ENCODE measurements around the gene BMP7. TPM values are rescaled to one million over a fixed set of nuclear protein-coding genes. Genes with fewer than 3 reads are reported as not detected.

Gene BMP7
- total and polyA plus RNA-seq, 11 donors, result 0.72 to 12.3 (median 3.7) TPM

- Histone ChIP-seq H3K36me3 (no peaks in the 10 kb centered on the region), H3K4me1 (peaks cover 0 to 3% (median under 1%) of the 10 kb centered on the region in 12 donors), H3K27ac (no peak overlapping the region), H3K4me3 (no peak overlapping the region), H3K27me3 (no peaks in the 10 kb centered on the region), H3K9me3 (no peaks in the 10 kb centered on the region)
- DNase-seq, result no peak
- TF ChIP-seq CTCF (IDR thresholded peaks at IDR 0.05) (no peak), POLR2A (IDR thresholded peaks at IDR 0.05) (no peak)
- 74 to 86% (median 80%) methylated on average over 9 of the region's 9 CpGs for WGBS, 4 donors
- ATAC-seq, result no peak
- intact Hi-C loops (cut with DNase I), result no loop called here
These were observed 48.6 kb downstream of the BMP7 start for GRCh38 chr20:57217802-57218201.

DNA sequence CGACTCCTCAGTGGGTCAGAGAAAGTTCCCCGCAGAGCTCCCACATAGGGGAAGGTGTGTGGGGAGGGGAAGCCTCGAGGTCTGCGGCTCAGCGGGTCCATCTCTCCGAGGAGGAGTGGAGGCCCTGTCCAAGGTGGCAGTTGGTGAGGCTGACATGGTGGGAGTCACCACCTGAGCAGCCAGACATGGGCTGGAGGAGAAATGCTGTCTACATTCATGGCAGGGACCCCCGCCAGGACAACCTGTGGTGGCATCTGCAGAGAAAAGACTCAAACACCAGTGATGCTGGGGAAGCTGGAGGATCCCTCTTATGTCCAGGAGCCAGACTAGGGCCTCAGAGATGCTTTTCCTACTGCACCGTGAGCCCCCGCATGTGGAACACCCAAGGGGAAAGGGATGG lies 49.8 kb downstream of the BMP7 start:
- 65 to 79% (median 69%) methylated on average over 9 of the region's 9 CpGs for WGBS, 4 donors
- no peaks in the 10 kb centered on the region for H3K27me3 ChIP-seq
- DNase-seq (no peak), ATAC-seq (no peak)
- intact Hi-C loops (cut with DNase I), result no loop called here
- H3K9me3 ChIP-seq, result no peaks in the 10 kb centered on the region
- H3K4me1 ChIP-seq, result peaks cover 0 to 14% (median 7%) of the 10 kb centered on the region in 12 donors
- TF ChIP-seq POLR2A (IDR thresholded peaks at IDR 0.05) (no peak), CTCF (IDR thresholded peaks at IDR 0.05) (no peak)
- no peak overlapping the region for H3K27ac ChIP-seq
- H3K36me3 ChIP-seq, result no peaks in the 10 kb centered on the region
- H3K4me3 ChIP-seq, result no peak overlapping the region

DNA sequence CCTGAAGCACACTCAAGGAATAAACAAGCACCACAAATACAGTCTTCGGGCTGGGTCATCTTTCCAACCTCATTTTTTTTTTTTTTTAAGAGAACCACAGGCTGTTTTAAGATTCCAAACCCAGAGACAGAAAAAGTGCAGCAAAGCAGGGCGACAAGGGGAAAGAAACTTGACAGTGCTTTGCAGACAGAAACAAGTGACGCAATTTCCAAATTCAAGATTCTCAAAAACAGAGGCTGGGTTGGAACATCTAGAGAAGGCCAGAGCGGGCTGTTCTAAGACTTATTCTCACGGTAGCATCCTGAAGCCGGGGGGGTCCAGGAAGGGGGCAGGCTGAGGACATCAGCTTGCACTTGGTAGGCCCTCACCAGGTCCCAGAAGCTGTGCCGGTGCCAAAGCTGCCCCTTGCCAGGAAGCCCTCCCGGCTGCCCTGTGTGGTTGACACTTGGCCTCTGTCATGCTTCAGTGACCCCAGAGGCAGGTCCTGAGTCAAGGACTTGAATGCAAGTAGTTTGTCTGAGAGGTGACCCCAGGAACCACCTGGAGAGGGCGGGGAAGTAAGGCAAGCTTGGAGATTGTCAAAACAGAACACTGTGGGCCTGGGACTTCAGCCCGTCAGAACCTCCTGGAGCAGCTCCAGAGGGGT lies 50.5 kb downstream of the BMP7 start:
- Histone ChIP-seq H3K4me1 (peaks cover 0 to 14% (median 7%) of the 10 kb centered on the region in 12 donors), H3K27ac (no peak overlapping the region), H3K9me3 (no peaks in the 10 kb centered on the region), H3K4me3 (no peak overlapping the region), H3K27me3 (no peaks in the 10 kb centered on the region), H3K36me3 (no peaks in the 10 kb centered on the region)
- TF ChIP-seq POLR2A (IDR thresholded peaks at IDR 0.05), result no peak
- no peak for ATAC-seq
- WGBS, 4 donors, result 81 to 85% (median 83%) methylated on average over 8 to 10 of the region's 10 CpGs
- intact Hi-C loops (cut with DNase I), result no loop called here
- DNase-seq, result no peak

DNA sequence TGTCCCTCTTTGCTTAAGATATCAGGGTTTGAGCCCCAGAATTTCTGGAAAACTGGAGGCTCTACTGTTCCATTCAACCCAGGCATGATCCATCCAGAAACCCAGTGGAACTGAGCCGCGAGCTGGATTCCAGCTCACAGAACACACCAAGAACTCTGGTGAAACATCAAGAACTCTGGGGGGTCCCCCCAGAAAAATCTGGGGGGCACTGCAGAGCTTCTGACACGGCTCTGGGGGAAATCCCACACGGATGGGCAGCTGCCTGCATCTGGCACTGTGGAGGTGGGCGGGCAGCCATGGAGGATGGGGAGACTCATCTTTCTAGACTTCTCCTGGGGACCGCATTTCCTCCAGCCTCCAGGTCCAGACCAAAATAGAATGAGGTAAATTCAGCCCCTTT lies 51.0 kb downstream of the BMP7 start:
- peaks cover 0 to 14% (median 7%) of the 10 kb centered on the region in 12 donors for H3K4me1 ChIP-seq
- no peaks in the 10 kb centered on the region for H3K9me3 ChIP-seq
- DNase-seq, result no peak
- intact Hi-C loops (cut with DNase I), result no loop called here
- TF ChIP-seq POLR2A (IDR thresholded peaks at IDR 0.05) (no peak), CTCF (IDR thresholded peaks at IDR 0.05) (no peak)
- no peak overlapping the region for H3K27ac ChIP-seq
- 75 to 90% (median 80%) methylated on average over 6 of the region's 6 CpGs for WGBS, 4 donors
- no peak for ATAC-seq
- no peaks in the 10 kb centered on the region for H3K36me3 ChIP-seq
- H3K4me3 ChIP-seq, result no peak overlapping the region
- no peaks in the 10 kb centered on the region for H3K27me3 ChIP-seq

DNA sequence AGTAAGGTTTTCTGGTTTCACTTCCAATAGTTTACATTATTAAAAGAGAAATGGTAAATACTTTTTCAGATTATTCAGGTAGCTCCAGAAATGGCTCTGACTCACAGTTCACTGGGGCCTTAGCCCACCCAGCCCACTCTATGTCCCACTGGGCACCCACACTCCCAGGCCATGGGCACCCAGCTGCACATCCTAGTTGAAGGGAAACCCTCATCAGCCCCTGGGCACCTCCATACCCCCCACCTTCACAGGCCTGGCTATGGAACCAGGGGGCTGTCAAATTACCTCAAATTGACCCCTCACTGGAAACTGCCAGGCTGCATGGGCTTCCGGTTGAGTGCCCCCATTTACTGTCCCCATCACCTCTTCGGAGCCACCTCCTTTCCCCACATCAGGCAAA lies 51.5 kb downstream of the BMP7 start:
- no peak for TF ChIP-seq POLR2A (IDR thresholded peaks at IDR 0.05)
- TF ChIP-seq CTCF (IDR thresholded peaks at IDR 0.05), result no peak
- WGBS, 4 donors, result 92 to 100% (median 98%) methylated on average over 2 of the region's 2 CpGs
- Histone ChIP-seq H3K4me1 (peaks cover 0 to 14% (median 7%) of the 10 kb centered on the region in 12 donors), H3K4me3 (no peak overlapping the region), H3K36me3 (no peaks in the 10 kb centered on the region), H3K9me3 (no peaks in the 10 kb centered on the region), H3K27ac (no peak overlapping the region), H3K27me3 (no peaks in the 10 kb centered on the region)
- ATAC-seq (no peak), DNase-seq (no peak)
- intact Hi-C loops (cut with DNase I), result no loop called here
